ENCODE data around the gene COQ8A. TPM values are rescaled to one million over a fixed set of nuclear protein-coding genes. Genes with fewer than 3 reads are reported as not detected.

Gene COQ8A
- total RNA-seq, 1 donor: 8.4 TPM

- no peak overlapping the region for H3K4me3 ChIP-seq (ENCODE audit: low read depth, low read length)
- no peak for TF ChIP-seq CTCF (IDR thresholded peaks at IDR 0.05; ENCODE audit: insufficient read depth, low read length)
- no peak for DNase-seq (ENCODE audit: low read depth)
Measured at GRCh38 chr1:227032396-227032795, 92.3 kb downstream of the COQ8A start.

GRCh38 chr1:227033880-227034279, 93.8 kb downstream of the COQ8A start:
- no peak overlapping the region for H3K4me3 ChIP-seq (ENCODE audit: low read depth, low read length)
- no peak for DNase-seq (ENCODE audit: low read depth)
- no peak for TF ChIP-seq CTCF (IDR thresholded peaks at IDR 0.05; ENCODE audit: insufficient read depth, low read length)

- H3K4me3 ChIP-seq (ENCODE audit: low read depth, low read length): no peak overlapping the region
- no peak for TF ChIP-seq CTCF (IDR thresholded peaks at IDR 0.05; ENCODE audit: insufficient read depth, low read length)
- DNase-seq (ENCODE audit: low read depth): no peak
Measured at GRCh38 chr1:227035316-227035715, 95.2 kb downstream of the COQ8A start.

- TF ChIP-seq CTCF (IDR thresholded peaks at IDR 0.05; ENCODE audit: insufficient read depth, low read length): no peak
- no peak for DNase-seq (ENCODE audit: low read depth)
- no peak overlapping the region for H3K4me3 ChIP-seq (ENCODE audit: low read depth, low read length)
Measured at GRCh38 chr1:227037121-227037520, 97.0 kb downstream of the COQ8A start.

Small RNA genes lying within 50 kb of the gene (small RNA-seq; reads per million reads assigned to genes)
- not detected for gene AL353689.1

Other genes starting within 250 kb of the COQ8A start
- 7.5 and 17.2 TPM in 2 replicates for gene ITPKB, start 201.0 kb upstream of the COQ8A start, total RNA-seq (ENCODE audit: low replicate concordance)
- 13.1 and 42.7 TPM in 2 replicates for gene PSEN2, start 69.7 kb upstream of the COQ8A start, total RNA-seq (ENCODE audit: low replicate concordance)

Data from fibroblast of the aortic adventitia (primary cell).